Measurements from ENCODE around the gene EEA1. TPM values are rescaled to one million over a fixed set of nuclear protein-coding genes. Genes with fewer than 3 reads are reported as not detected.

The EEA1 gene
- total RNA-seq, 1 experiment from 2014 or later, result 14.9 TPM

GRCh38 chr12:92943482-92944250 is 14.6 kb upstream of the EEA1 start:
- H3K4me3 Mint-ChIP-seq, result no peak overlapping the region
- H4K5ac ChIP-seq (ENCODE audit: insufficient read length, low read depth, low read length), result no peak overlapping the region
- WGBS (ENCODE audit: extremely low coverage, insufficient read length, low lambda C conversion rate), result no CpG with 5 or more reads among the region's 6 CpGs
- no peaks in the 10 kb centered on the region for H3K27me3 Mint-ChIP-seq (ENCODE audit: low read depth)
- TF ChIP-seq, protein P1, sequence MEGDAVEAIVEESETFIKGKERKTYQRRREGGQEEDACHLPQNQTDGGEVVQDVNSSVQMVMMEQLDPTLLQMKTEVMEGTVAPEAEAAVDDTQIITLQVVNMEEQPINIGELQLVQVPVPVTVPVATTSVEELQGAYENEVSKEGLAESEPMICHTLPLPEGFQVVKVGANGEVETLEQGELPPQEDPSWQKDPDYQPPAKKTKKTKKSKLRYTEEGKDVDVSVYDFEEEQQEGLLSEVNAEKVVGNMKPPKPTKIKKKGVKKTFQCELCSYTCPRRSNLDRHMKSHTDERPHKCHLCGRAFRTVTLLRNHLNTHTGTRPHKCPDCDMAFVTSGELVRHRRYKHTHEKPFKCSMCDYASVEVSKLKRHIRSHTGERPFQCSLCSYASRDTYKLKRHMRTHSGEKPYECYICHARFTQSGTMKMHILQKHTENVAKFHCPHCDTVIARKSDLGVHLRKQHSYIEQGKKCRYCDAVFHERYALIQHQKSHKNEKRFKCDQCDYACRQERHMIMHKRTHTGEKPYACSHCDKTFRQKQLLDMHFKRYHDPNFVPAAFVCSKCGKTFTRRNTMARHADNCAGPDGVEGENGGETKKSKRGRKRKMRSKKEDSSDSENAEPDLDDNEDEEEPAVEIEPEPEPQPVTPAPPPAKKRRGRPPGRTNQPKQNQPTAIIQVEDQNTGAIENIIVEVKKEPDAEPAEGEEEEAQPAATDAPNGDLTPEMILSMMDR (conservative IDR thresholded peaks at IDR 0.05), result 0 out of 3 replicates have a peak, but pooled peaks have one; percentile 24
- H3K27ac Mint-ChIP-seq, result no peak overlapping the region; a peak in 1 of 7 replicates
- H3K4ac ChIP-seq (ENCODE audit: low read depth, low read length), result no peak overlapping the region
- no peak overlapping the region for H3K27ac ChIP-seq (ENCODE audit: insufficient read length, low read depth, low read length)
- DNase-seq, result no peak
- no peaks in the 10 kb centered on the region for H3K79me2 ChIP-seq (ENCODE audit: insufficient read depth, low read length)
- H2BK12ac ChIP-seq (ENCODE audit: insufficient read length, low read depth, low read length), result no peak overlapping the region
- H3K4me1 ChIP-seq (ENCODE audit: insufficient read depth, low read length), result no peaks in the 10 kb centered on the region
- H3K27me3 ChIP-seq (ENCODE audit: insufficient read depth, low read length), result no peaks in the 10 kb centered on the region
- H2BK120ac ChIP-seq (ENCODE audit: low read depth, low read length, poor library complexity, severe bottlenecking), result no peak overlapping the region
- H3T11ph ChIP-seq (ENCODE audit: low read length), result no peak overlapping the region
- no peak overlapping the region for H2BK15ac ChIP-seq (ENCODE audit: low read depth, low read length)
- H3K56ac ChIP-seq (ENCODE audit: insufficient read length, low read depth, low read length), result no peak overlapping the region
- H3K4me2 ChIP-seq (ENCODE audit: insufficient read depth, insufficient read length, low read length), result no peak overlapping the region
- H2AK5ac ChIP-seq (ENCODE audit: insufficient read length, low read length), result no peak overlapping the region
- no peak overlapping the region for H3K23ac ChIP-seq (ENCODE audit: insufficient read length, low read depth, low read length)
- H3K23me2 ChIP-seq (ENCODE audit: insufficient read length, low read depth, low read length, poor library complexity, severe bottlenecking), result no peaks in the 10 kb centered on the region
- H3K14ac ChIP-seq (ENCODE audit: insufficient read depth, low read length), result no peak overlapping the region
- H2AFZ ChIP-seq (ENCODE audit: low read length), result no peak overlapping the region
- no peak overlapping the region for H3K9ac ChIP-seq (ENCODE audit: extremely low read depth, insufficient read length, low read length)
- peaks cover 0 to 10% (median 5%) of the 10 kb centered on the region in 3 experiments; a peak in 5 of 7 replicates for H3K36me3 Mint-ChIP-seq (ENCODE audit: insufficient read depth in 1 of 3, low read depth in 3 of 3)
- no peak overlapping the region for H4K8ac ChIP-seq (replicated peaks; ENCODE audit: insufficient read length, low read depth, low read length)
- no peak overlapping the region for H2BK20ac ChIP-seq (ENCODE audit: low read depth, low read length, poor library complexity, severe bottlenecking)
- no peaks in the 10 kb centered on the region for H3K79me1 ChIP-seq (ENCODE audit: insufficient read depth, low read depth, low read length, poor library complexity, severe bottlenecking)
- peaks cover 0 to 9% of the 10 kb centered on the region in 2 experiments; a peak in 2 of 5 replicates for H3K9me3 Mint-ChIP-seq
- H3K4me1 Mint-ChIP-seq, result peaks cover 8 to 10% of the 10 kb centered on the region in 2 experiments
- no peaks in the 10 kb centered on the region for H3K9me3 ChIP-seq (ENCODE audit: control insufficient read depth, low read depth, low read length)
- no peak overlapping the region for H4K91ac ChIP-seq (ENCODE audit: insufficient read length, low read depth, low read length)
- no peak overlapping the region for H3K18ac ChIP-seq (ENCODE audit: insufficient read length, low read depth, low read length)
- no peak overlapping the region for H2BK5ac ChIP-seq (ENCODE audit: insufficient read length, low read length)
- H4K20me1 ChIP-seq (ENCODE audit: control insufficient read depth, insufficient read depth, insufficient read length), result no peaks in the 10 kb centered on the region

All from H9 (cell line).